Measurements from ENCODE around the gene EXOC2.

- TF ChIP-seq, protein P1, sequence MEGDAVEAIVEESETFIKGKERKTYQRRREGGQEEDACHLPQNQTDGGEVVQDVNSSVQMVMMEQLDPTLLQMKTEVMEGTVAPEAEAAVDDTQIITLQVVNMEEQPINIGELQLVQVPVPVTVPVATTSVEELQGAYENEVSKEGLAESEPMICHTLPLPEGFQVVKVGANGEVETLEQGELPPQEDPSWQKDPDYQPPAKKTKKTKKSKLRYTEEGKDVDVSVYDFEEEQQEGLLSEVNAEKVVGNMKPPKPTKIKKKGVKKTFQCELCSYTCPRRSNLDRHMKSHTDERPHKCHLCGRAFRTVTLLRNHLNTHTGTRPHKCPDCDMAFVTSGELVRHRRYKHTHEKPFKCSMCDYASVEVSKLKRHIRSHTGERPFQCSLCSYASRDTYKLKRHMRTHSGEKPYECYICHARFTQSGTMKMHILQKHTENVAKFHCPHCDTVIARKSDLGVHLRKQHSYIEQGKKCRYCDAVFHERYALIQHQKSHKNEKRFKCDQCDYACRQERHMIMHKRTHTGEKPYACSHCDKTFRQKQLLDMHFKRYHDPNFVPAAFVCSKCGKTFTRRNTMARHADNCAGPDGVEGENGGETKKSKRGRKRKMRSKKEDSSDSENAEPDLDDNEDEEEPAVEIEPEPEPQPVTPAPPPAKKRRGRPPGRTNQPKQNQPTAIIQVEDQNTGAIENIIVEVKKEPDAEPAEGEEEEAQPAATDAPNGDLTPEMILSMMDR (IDR thresholded peaks at IDR 0.05; ENCODE audit: borderline replicate concordance, extremely low read depth, low read length, poor library complexity, severe bottlenecking), result no peak
- no peak for TF ChIP-seq EZH2 (IDR thresholded peaks at IDR 0.05; ENCODE audit: borderline replicate concordance, low read depth, low read length, severe bottlenecking)
Measured at GRCh38 chr6:628766-629165, 64.2 kb downstream of the EXOC2 start.
